T-helper 1 cell treated with Interleukin-12 subunit alpha and Interleukin-12 subunit beta and Interleukin-4 antibody, amounts not matched to agents 30 μg/mL and 1 μg/mL, for 36 hours (primary cell): ENCODE results near the gene SFXN4.
"Not testable (repeated sequence)": the region's sequence is repeated elsewhere in the genome, so short reads cannot be mapped to it uniquely, and the experiment has no call there.

Experiments used
- H3K27ac Mint-ChIP-seq: one replicate; pipeline ENCODE4 v1.8.0; 2021; ENCODE audit warnings: mild to moderate bottlenecking, mixed read lengths
- H3K27me3 Mint-ChIP-seq: one replicate; pipeline ENCODE4 v1.8.0; 2021; ENCODE audit warnings: low read depth, mixed read lengths
- H3K36me3 Mint-ChIP-seq: one replicate; pipeline ENCODE4 v1.8.0; 2021; ENCODE audit warnings: low read depth, mixed read lengths
- H3K4me1 Mint-ChIP-seq: one replicate; pipeline ENCODE4 v1.8.0; 2021; ENCODE audit warnings: low read depth, mixed read lengths
- H3K4me3 Mint-ChIP-seq: one replicate; pipeline ENCODE4 v1.8.0; 2021; ENCODE audit warnings: mild to moderate bottlenecking, moderate library complexity, mixed read lengths
- H3K9me3 Mint-ChIP-seq: one replicate; pipeline ENCODE4 v1.8.0; 2021; ENCODE audit warnings: mixed read lengths

SFXN4 gene

DNA sequence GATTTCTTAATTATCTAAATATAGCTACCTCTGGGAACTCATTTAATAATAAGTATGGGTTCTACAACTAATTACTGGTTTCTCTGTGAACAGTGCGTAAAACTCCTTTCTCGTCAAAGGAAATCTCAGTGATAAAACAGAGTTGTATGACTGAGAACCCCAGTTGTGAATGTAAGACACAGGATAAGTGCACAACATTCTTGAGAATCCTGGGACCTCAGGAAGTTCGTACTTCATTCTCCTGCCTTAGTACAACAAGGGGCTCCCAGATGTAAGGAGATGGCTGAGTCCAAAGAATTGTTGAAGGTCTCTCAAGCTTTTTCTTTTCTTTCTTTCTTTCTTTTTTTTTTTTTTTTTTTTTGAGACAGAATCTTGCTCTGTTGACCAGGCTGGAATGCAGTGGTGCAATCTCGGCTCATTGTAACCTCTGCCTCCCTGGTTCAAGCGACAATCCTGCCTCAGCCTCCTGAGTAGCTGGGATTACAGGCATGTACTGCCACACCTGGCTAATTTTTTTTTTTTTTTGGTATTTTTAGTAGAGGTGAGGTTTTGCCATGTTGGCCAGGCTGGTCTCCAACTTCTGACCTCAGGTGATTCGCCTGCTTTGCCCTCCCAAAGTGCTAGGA lies 49.1 kb downstream of the SFXN4 start:
- H3K4me1 Mint-ChIP-seq = peaks cover 18% of the 10 kb centered on the region
- H3K27ac Mint-ChIP-seq = no peak overlapping the region

DNA sequence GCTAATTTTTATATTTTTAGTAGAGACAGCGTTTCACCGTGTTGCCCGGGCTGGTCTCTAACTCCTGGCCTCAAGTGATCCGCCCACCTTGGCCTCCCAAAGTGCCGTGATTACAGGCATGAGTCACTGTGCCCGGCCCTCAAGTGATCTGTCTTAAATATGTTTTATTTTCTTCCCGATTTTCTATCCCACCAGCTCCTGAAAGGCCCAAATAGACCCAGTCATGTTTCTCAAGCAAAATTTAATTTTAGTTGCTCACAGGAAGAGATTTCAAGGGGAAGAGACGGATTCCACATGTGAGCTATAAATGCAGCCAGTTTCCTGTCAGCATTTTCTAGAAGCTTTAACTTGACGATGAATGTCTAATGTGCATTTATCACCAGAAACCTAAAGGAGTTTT lies 49.6 kb downstream of the SFXN4 start:
- Mint-ChIP-seq H3K4me3 (no peak overlapping the region), H3K9me3 (no peaks in the 10 kb centered on the region), H3K4me1 (peaks cover 18% of the 10 kb centered on the region), H3K27me3 (no peaks in the 10 kb centered on the region), H3K36me3 (peaks cover 38% of the 10 kb centered on the region), H3K27ac (no peak overlapping the region)

More for the DNA sequence above, 49.1 kb downstream of the SFXN4 start:
- no peak overlapping the region for H3K4me3 Mint-ChIP-seq
- no peaks in the 10 kb centered on the region for H3K9me3 Mint-ChIP-seq
- peaks cover 41% of the 10 kb centered on the region for H3K36me3 Mint-ChIP-seq
- no peaks in the 10 kb centered on the region for H3K27me3 Mint-ChIP-seq

DNA sequence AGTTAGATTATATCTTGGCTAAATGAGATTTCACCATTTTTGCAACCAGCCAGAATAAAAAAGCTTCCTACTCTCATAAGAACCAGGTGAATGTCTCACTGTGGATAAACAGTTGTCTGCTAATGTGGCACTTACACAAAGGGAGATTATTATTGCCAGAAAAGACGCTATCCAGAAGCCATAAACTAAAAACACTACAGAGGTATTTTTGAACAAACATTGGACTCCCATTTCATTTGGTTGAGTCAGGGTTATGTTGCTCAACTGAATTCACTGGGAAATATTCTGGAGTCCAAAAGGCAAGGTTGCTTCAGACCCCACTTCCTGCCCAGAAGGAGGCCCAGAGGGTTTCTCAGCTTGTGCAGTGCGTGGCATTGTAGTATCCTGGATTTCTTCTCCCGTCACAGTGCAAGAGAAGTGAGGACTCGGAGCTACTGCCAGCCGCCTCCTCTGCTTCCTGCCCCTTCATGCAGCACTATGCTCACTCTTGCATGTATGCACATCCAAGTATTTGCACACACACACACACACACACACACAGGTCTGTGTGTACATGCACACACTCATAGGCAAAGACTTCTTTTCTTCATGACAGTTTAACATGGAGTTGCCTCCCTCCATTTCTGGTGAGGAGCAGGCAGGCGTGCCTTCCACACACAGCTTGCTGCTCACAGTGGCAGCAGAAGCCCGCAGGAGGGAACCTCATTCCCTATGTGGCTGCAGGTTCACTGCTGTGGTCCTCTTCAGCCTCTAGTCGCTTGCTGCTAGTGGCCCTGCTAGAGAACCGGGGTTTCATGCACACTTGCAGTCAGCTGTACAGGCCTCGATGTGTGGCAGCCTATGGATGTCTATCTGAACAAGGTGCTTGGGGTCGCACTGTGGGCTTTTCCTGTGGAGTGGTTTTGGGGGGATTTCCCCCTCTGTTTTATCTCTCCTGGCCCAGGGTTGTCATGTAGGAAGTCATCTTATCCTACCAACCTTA lies 51.5 kb downstream of the SFXN4 start:
- H3K9me3 Mint-ChIP-seq = no peaks in the 10 kb centered on the region
- H3K4me3 Mint-ChIP-seq = no peak overlapping the region
- H3K27me3 Mint-ChIP-seq = no peaks in the 10 kb centered on the region
- peaks cover 39% of the 10 kb centered on the region for H3K36me3 Mint-ChIP-seq
- peaks cover 16% of the 10 kb centered on the region for H3K4me1 Mint-ChIP-seq
- peak overlapping the region; percentile 20 for H3K27ac Mint-ChIP-seq

DNA sequence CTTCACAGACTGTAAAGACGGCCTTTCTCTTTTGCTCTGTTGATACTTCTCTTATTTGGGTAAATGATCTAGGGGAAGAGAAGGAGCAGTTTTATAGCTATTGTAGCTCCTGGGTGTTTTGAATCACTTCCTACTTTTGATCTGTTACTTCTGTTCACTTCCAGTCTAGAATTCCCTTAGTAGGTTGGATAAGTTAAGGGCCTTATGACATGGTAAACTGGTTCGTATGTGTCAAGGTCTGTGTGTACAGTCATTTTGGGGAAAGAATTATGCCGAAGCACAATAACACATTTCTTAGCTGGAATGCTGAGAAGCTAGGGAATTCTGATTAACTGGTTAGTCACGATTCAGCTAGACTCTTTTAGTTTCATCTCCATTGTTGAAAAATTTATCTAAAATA lies 53.5 kb downstream of the SFXN4 start:
- Mint-ChIP-seq H3K4me1 (peaks cover 17% of the 10 kb centered on the region), H3K9me3 (no peaks in the 10 kb centered on the region), H3K27ac (no peak overlapping the region), H3K36me3 (peaks cover 35% of the 10 kb centered on the region), H3K27me3 (no peaks in the 10 kb centered on the region), H3K4me3 (no peak overlapping the region)

DNA sequence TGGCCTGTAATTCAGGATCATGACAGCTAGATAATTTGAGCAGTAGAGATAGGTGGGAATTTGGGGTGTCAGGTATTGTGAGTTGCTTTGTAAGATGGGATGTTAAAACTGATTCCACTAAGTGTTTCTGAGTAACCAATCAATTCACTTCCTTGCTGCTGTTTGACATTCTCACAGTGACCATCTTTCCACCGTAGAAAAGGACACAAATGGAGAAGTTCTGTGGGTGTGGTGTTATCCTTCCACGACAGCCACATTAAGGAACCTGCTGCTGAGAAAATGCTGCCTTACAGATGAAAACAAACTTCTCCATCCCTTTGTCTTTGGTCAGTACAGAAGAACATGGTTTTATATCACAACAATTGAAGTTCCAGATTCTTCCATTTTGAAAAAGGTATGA lies 57.7 kb downstream of the SFXN4 start:
- not testable (repeated sequence) for H3K27me3 Mint-ChIP-seq, H3K4me3 Mint-ChIP-seq, H3K27ac Mint-ChIP-seq, H3K9me3 Mint-ChIP-seq
- H3K4me1 Mint-ChIP-seq = peaks cover 23% of the 10 kb centered on the region
- peaks cover 20% of the 10 kb centered on the region for H3K36me3 Mint-ChIP-seq

DNA sequence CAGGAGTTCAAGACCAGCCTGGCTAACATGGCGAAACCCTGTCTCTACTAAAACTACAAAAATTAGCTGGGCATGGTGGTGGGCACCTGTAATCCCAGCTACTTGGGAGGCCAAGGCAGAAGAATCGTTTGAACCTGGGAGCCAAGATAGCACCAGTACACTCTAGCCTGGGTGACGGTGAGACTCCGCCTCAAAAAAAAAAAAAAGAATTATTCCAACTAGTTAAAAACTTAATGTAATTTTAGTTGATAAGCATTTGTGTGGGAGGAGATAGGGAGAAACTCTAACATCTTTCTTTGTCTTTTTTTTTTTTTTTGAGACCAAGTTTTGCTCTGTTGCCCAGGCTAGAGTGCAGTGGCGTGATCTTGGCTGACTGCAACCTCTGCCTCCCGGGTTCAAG lies 58.4 kb downstream of the SFXN4 start:
- H3K36me3 Mint-ChIP-seq = peaks cover 15% of the 10 kb centered on the region

DNA sequence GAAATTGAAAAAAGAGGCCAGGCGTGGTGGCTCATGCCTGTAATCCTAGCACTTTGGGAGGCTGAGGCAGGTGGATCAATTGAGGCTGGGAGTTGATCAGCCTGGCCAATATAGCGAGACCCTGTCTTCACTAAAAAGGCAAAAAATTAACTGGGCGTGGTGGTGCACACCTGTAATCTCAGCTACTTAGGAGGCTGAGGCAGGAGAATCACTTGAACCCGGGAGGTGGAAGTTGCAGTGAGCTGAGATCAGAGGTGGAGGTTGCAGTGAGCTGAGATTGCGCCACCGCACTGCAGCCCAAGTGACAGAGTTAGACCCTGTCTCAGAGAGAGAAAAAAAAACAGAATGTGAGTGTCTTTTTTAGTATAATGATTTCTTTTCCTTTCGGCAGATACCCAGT lies 59.6 kb downstream of the SFXN4 start:
- Mint-ChIP-seq H3K36me3 (peaks cover 12% of the 10 kb centered on the region), H3K4me1 (peaks cover 30% of the 10 kb centered on the region)
- H3K27ac Mint-ChIP-seq, H3K4me3 Mint-ChIP-seq, H3K9me3 Mint-ChIP-seq, H3K27me3 Mint-ChIP-seq: not testable (repeated sequence)

More for the DNA sequence above, 58.4 kb downstream of the SFXN4 start:
- not testable (repeated sequence) for H3K4me3 Mint-ChIP-seq, H3K27ac Mint-ChIP-seq, H3K9me3 Mint-ChIP-seq, H3K27me3 Mint-ChIP-seq
- H3K4me1 Mint-ChIP-seq = peaks cover 26% of the 10 kb centered on the region

DNA sequence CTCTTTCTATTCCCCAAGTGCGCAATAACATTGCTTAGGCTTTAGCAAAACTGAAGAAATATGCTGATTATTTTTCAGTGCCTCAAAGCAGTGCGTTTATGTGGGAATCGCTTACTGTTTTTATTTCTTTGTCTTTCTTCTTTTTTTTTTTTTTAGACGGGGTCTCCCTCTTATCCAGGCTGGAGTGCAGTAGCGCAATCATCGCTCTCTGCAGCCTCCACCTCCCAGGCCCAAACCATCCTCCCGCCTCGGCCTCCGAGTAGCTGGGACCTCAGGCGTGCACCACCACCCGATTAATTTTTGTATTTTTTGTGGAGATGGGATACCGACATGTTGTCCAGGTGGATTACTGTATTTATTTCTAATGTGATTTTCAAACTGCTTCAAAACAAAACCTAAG lies 60.4 kb downstream of the SFXN4 start:
- Mint-ChIP-seq H3K9me3 (no peaks in the 10 kb centered on the region), H3K36me3 (peaks cover 12% of the 10 kb centered on the region), H3K27me3 (peaks cover 3% of the 10 kb centered on the region), H3K4me3 (peak overlapping the region; percentile 82), H3K4me1 (peaks cover 36% of the 10 kb centered on the region), H3K27ac (no peak overlapping the region)

DNA sequence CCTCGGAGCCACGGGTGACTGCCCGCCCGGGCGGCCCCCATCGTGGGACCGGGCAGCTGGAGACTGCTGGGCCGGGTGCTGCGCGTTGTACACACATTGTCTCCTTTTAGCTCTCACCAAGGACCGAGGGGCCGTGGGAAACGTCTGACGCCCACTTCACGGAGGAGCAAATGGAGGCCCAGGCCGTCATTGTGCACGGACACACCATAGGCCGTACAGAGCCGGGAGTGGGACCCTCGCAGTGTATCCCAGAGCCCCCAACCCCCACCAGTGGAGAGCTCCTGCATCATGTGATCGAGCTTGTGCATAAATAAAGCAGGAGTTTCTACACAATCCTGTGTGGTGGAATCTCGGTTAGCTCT lies 60.9 kb downstream of the SFXN4 start:
- peaks cover 10% of the 10 kb centered on the region for H3K36me3 Mint-ChIP-seq
- H3K9me3 Mint-ChIP-seq = no peaks in the 10 kb centered on the region
- no peak overlapping the region for H3K27ac Mint-ChIP-seq
- H3K27me3 Mint-ChIP-seq = peaks cover 3% of the 10 kb centered on the region
- H3K4me3 Mint-ChIP-seq = peak overlapping the region; percentile 82
- H3K4me1 Mint-ChIP-seq = peaks cover 37% of the 10 kb centered on the region

DNA sequence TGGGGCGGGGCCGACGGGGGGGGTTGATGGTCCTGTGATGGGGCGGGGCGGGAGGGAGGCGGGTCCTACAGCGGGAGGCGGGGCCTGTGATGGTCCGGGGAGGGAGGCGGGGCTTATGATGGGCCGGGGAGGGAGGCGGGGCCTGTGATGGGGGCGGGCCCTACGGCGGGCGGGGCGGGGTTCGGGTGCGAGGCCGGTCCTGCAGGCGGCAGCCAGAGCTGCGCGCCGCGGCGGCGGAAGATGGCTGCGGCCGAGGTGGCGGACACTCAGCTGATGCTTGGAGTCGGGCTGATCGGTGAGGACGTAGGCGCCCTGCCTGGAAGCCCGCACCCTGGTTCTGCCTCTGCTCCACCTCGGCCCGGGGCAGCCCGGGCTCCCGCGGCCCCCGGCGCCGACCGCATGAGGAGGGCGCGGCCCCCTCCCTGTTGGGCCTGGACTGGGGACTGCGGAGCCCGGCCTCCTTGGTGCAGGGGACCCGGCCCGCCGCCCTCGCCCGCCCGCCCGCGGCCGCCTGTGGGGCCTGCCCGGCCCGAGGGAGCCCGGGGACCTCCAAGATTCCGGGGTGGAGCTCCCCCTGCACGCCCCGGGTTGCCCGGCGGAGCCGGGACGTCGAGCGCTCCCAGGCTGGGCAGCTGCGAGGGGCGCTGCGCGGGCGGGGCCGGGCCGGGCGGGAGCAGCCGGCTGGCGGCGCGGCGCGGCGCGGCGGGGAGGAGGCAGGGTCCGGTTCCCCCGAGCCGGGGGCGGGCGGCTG lies 61.4 kb downstream of the SFXN4 start, which contains the start of gene DENND10:
Gene DENND10 (plus strand): TSS at position 211 of the 751 bp plus-strand sequence. CDS start 30 bp downstream, at position 241.
- H3K4me3 Mint-ChIP-seq = peak within 1 kb of the TSS; percentile 83
- no peaks in the 10 kb centered on the region for H3K9me3 Mint-ChIP-seq
- peaks cover 6% of the 10 kb centered on the region for H3K36me3 Mint-ChIP-seq
- H3K27ac Mint-ChIP-seq = peak within 1 kb of the TSS; percentile 76
- peaks cover 3% of the 10 kb centered on the region for H3K27me3 Mint-ChIP-seq
- H3K4me1 Mint-ChIP-seq = peaks cover 37% of the 10 kb centered on the region

DNA sequence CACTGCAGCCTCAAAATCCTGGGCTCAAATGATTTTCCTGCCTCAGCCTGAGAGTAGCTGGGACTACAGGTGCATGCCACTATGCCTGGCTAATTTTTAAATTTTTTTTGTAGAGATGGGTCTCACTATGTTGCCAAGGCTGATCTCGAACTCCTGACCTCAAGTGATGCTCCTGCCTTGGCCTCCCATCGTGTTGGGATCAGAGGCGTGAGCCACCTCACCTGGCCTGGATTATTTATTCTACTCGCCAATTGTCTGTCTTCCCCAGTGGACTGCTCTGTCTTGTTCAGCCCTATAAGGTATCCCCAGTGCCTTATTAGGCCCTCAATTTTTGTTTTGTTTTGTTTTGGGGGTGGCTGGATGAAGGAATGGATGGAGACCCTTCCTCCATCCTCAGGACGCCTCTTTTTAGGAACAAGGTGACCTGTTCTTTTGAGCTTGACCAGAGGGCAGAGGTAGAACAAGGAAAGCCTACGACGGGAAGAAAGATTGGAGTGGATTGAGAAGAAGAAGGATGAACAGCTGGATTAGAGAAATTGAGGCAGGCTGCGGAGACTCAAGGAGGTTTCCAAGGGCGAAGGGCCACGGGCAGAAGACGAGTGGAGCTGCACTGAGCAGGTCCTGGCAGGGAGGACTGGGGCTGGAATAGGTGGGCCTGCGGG lies 62.1 kb downstream of the SFXN4 start:
- peak overlapping the region; percentile 76 for H3K27ac Mint-ChIP-seq
- H3K4me3 Mint-ChIP-seq = peak overlapping the region; percentile 83

DNA sequence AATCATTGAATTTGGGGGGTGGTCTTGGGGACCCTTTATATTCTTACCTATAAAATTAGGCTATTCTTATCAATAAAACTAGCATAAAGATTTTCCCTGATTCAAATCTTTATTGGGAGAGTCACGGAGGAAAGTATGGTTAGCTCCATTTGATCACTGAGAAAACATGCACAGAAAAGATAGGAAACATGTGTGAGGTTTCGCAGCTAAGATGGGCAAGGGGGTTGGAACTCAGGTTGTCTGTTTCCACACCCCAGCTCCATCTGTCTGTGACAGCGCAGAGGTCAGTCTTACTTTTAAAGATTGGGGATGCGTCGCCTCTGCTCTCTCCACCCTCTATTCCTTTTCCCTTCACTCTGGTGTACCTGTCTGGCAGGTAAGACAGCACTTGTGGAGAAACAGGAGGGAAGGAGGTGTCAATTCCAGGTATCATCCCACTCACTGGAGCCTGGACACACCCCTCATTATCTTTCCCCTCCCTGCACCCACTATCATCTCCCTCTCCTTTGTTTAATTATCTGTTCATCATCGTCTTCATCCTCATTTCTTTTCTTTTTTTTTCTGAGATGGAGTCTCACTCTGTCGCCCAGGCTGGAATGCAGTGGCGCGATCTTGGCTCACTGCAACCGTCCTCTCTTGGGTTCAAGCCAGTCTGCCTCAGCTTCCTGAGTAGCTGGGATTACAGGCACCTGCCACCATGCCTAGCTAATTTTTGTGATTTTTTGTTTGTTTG lies 64.0 kb downstream of the SFXN4 start:
- H3K4me1 Mint-ChIP-seq = peaks cover 32% of the 10 kb centered on the region
- peaks cover 3% of the 10 kb centered on the region for H3K27me3 Mint-ChIP-seq
- no peaks in the 10 kb centered on the region for H3K9me3 Mint-ChIP-seq
- no peak overlapping the region for H3K4me3 Mint-ChIP-seq
- H3K36me3 Mint-ChIP-seq = no peaks in the 10 kb centered on the region
- no peak overlapping the region for H3K27ac Mint-ChIP-seq

More for the DNA sequence above, 62.1 kb downstream of the SFXN4 start:
- H3K27me3 Mint-ChIP-seq = peaks cover 3% of the 10 kb centered on the region
- H3K36me3 Mint-ChIP-seq = peaks cover 5% of the 10 kb centered on the region
- H3K4me1 Mint-ChIP-seq = peaks cover 37% of the 10 kb centered on the region
- no peaks in the 10 kb centered on the region for H3K9me3 Mint-ChIP-seq

DNA sequence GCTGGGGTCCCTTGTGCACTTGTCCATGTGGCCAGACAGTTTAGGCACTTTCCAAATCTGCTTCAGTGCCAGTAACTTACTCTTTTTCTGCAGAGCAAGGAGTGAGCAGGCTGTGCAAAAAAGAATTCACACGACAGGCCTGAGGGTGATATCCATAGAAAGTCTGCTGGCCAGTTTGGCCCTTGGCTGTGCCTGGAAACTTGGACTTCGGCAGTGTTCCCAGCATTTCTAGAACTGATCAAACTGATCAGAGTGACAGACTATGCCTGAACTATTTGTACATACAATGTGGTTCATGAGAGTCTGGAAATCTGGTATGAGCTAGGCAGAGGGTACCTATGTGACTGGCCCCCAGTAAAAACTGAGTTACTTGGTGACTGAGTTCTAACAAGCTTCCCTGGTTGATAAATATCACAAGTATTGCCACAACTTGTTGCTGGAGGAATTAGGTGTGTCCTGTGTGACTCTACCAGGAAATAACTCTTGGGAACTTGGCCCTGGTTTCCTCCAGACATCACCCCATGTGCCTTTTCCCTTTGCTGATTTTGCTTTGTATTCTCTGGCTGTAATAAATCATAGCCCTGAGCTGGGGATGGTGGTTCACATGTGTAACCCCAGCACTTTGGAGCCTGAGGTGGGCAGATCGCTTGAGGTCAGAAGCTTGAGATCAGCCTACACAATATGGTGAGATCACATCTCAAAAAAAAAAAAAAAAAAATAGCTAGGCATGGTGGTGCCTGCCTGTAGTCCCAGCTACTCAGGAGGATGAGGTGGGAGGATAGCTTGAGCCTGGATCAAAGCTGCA lies 64.9 kb downstream of the SFXN4 start:
- Mint-ChIP-seq H3K4me3 (no peak overlapping the region), H3K27me3 (peaks cover 3% of the 10 kb centered on the region), H3K36me3 (no peaks in the 10 kb centered on the region), H3K4me1 (peaks cover 35% of the 10 kb centered on the region), H3K27ac (peak overlapping the region; percentile 45), H3K9me3 (no peaks in the 10 kb centered on the region)
